Hematopoietic multipotent progenitor cell treated with erythropoietin and hydrocortisone succinate and interleukin-3 and kit ligand, for 4 days (in vitro differentiated cells): ENCODE results near the gene F8A3.
A peak's percentile ranks its signal among the peaks of the same experiment; 100 is the strongest.
"Not testable (repeated sequence)": the region's sequence is repeated elsewhere in the genome, so short reads cannot be mapped to it uniquely, and the experiment has no call there.

ENCODE experiments used
- DNase-seq: peaks from one replicate; pipeline ENCODE4 v3.0.0-alpha.2; 2015

The F8A3 gene

DNA sequence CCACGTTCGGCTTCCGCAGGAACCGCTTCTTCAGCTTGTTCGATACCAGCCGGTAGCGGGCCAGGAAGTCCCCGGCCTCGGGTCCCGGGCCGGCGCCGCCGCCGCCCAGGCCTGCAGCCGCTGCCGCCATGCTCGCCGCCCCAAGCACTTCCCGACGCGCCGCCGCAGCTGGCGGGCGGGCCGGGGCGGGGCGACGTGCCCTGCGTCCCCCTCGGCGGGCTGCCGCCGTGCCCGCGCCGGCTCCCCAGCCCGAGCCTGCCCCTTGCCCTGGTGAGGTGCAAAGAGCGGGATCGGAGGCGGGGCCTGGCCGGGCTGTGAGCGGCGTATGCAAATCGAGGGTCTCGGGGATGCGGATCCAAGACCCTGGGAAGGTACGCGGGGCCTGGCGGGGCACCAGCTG is at the start of gene F8A3:
Gene F8A3 (minus strand): TSS at position 150 of the 400 bp plus-strand sequence. CDS start 20 bp downstream, at position 130.
- DNase-seq: not testable (repeated sequence)

DNA sequence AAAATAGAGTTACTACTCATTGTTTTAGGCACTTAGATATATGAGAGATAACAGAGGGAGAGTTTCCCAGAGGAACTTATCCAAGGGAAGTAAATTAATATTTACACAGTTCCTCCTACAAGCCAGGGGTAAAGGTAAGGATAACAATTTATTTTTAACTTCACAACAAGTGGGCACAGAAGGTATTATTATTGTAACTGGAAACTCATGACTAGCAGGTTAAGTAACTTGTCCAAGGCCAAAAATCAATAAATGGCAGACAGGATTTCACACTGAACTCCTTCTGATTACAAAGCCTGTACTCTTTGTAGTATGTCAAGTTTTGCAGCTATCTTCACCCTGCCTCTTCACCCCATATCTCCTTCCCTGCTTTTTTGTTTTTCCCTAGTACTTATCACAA is 46.9 kb upstream of the F8A3 start:
- no peak for DNase-seq

DNA sequence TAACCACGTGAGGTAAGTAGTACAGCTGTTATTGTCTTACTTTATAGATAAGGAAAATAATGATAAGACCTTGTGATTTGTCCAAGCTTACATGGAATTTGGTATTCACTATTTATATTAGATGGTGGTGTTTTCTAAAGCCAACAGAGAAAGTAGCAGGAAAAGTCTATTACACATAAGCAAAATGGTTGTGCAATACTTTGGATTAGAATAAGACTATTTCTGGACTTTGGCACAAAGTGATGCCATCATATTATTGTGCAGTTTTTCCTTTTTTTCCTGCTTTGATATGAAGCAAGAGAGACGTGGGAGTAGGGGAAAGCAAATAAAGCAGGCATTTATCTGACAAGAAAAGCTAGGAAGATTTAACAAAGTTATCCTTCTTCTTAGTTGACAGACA is 36.7 kb upstream of the F8A3 start:
- DNase-seq: not testable (repeated sequence)

DNA sequence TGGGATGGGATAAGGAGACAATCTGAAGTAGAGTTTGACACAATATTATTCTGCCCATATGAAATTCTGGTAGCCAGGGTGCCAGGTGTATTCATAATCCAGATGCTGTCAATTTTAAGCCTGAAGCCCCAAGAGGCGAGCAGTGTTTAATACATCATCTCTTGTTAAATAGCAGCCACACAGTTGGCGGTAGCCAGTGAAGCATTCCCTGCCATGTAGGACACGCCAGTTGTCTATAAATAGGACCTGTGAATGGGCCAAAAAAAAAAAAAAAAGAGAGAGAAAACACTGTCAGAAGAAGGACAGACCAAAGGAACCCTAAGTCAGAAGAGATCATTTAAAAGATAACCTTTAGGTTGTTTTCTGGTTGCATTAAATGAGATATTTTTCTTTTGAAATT is 33.0 kb upstream of the F8A3 start:
- not testable (repeated sequence) for DNase-seq

DNA sequence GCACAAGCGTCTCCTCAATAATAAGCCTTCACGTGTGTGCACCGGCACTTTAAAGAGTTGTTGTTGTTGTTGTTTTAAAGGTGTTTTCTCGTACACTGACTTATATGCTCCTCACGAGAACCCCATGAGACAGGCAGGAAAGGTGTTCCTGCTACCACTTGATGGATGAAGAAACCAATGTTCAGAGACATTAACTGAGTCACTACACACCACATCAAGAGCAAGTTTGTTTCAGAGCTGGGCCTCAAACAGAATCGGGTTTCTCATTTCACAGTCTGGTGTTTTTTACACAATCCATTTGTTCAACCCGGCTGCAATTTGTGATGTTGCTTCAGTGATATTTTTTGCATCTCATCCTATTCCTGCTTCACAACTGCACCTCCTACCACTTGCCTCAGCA is 18.7 kb upstream of the F8A3 start:
- DNase-seq: not testable (repeated sequence)

DNA sequence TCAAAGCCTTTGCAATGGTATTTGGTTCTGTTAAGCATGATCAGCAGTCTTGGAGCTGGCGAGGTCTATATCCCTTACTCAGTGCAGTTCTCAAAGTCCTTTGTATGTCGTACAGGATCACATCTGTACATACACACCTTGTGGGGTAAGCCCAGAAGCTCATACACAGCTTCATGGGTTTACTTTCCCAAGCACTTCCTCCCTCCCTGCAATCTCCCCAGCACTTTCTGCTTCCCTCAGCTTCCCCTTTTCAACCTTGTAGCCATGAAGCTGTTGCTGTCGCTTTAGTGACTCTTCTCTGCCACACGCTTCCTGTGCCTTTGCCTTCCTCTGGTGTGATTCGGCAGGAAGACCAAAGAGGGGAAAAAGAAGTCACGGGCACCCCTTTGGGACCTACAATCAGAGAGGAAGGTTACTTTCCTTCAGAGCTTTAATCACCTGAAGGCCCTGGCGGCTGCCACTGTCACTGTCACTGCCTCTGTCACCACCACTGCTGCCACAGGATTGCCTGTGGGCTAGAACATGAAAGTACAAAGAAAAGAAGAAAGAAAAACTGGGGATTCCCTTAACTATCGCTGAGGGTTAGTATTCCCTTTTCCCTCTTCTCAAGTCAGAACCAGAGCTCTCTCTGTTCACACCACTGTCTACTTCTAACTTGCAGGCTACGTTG is 8.0 kb upstream of the F8A3 start:
- DNase-seq: not testable (repeated sequence)

DNA sequence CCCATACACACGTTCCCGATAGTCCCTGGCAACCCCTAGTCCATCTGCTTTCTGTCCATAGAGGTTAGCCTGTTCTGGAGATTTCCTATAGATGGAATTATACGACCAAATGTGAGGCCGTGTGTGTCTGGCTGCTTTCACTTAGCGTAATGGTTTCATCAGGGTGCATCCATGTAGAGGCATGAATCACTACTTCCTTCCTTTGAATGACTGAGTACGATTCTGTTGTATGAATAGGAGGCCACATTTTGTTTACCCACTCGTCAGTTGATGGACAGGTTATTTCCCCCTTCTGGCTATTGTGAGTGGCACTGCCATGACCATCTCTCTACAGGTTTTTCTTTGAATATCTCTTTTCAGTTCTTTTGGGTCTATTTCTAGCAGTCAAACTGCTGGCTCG is 2.1 kb upstream of the F8A3 start:
- DNase-seq: not testable (repeated sequence)

DNA sequence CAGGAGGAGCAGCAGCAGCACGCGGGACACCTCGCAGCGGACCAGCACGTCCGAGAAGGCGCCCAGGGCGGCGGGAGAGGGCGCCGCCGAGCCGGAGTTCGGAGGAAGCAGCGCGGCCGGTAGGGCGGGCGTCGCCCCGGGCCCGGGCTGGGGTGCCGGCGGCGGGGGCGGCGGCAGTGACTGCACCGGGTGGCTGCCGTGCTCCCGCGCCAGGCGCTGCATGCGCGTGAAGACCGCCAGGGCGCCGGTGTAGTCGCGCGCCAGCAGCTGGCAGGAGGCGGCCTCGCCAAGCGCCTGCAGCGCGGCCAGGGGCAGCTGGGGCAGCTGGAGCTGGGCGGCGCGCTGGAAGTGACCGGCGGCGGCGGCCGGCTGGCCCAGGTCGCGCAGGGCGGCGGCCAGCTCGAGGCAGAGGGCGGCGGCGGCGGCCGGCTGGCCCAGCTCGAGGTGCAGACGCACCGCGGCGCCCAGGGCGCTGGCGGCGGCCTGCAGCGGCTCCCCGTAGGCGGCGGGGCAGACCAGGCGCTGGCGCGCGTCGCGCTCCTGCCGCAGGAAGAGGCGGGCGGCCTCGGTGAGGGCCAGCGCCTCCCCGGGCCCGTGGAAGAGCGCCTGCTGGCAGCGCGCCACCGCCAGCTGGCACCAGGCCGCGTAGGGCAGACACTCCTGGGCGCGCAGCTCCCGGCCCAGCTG is 516 bp downstream of the F8A3 start:
- not testable (repeated sequence) for DNase-seq

DNA sequence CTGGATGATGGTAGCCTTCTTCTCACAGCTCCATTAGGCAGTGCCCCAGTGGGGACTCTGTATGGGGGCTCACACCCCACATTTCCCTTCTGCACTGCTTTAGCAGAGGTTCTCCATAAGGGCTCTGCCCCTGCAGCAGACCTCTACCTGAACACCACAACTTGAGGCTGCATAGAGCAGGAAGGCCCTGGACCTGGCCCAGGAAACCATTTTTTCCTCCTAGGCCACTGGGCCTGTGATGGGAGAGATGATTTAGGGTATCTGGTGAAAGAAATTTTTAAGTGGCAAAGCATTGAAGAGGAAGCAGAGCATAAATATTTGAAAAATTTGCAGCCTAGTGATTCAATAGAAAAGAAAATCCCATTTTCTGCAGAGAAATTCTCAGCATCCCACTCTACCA is 17.3 kb downstream of the F8A3 start:
- DNase-seq: no peak

DNA sequence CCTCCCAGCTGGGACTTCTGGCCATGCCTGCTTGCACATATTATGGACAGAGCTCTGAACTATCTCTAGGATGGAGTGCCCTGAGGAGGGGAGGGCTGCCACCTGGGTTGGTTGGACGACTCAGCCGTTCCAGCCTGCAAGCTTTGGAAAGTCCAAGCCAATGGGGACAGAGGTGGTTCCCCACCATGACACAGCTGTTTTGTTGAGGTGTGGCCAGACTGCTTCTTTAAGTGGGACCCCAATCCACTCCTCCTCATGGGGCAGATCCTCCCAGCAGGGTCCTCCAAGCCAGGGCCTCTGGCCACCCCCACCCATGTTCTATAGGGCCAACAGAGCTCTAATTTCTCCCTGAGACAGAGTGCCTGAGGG is 22.7 kb downstream of the F8A3 start:
- DNase-seq: peak; percentile 3

DNA sequence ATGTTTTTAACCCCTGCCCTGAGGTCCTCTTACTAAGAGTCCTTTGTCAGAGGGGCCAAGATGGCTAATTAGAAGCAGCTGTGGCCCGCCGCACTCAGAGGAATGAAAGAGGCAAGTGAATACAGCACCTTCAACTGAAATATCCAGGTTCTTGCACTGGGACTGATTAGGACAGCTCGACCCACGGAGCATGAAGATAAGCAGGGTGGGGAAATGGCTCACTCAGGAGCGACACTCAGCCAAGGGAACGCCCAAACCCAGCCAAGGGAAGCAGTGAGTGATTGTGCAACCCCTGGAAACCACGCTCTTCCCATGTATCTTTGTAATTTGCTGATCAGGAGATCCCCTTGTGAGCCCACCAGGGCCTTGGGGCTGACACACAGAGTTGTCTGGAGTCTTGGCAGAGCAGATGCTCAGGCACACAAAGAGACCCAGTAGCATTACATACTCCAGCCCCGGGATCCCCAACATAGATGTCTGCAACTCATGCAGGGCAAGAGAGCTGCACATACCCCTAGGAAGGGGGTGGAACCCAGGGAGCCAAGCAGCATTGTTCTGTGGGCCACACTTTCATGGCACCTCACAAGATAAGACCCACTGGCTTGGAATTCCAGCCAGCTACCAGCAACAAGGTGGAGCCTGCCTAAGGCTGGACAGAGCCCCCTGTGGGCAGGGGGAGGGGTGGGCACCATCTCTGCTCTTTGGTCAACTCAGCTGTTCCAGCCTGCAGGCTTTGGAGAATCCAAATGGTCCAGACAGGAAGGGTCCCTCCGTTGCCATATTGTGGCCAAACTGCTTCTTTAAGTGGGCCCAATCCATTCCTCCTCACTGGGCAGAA is 23.3 kb downstream of the F8A3 start:
- peak; percentile 83 for DNase-seq

DNA sequence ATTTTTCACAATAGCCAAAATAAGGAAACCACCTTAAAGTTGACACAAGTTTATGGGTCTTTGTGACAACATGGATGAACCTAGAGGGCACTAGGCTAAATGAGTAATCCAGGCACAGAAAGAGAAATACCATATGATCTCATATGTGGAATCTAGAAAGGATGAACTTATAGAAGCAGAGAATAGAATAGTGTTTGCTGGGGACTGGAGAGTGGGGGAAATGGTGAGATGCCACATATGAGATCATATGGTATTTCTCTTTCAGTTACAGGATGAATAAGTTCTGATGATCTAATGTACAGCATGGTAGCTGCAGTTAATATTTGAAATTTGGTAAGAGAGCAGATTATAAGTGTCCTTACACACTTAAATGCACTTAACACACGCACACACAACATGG is 40.7 kb downstream of the F8A3 start:
- DNase-seq: no peak
